Nephron (organoid): Measurements from ENCODE around the gene USB1.

Experiments used
- H3K27ac Mint-ChIP-seq, 3 experiments: 2 replicates each; pipeline ENCODE4 v1.8.0; 2020; ENCODE audit warnings: mixed read lengths in 3 of 3, mild to moderate bottlenecking in 2 of 3, moderate library complexity in 1 of 3
- H3K27me3 Mint-ChIP-seq: 2 replicates; pipeline ENCODE4 v1.8.0; 2021; ENCODE audit warnings: low read depth, mild to moderate bottlenecking, moderate library complexity, mixed read lengths
- H3K36me3 Mint-ChIP-seq: 2 replicates; pipeline ENCODE4 v1.8.0; 2020; ENCODE audit warnings: low read depth, mixed read lengths
- H3K4me1 Mint-ChIP-seq: 2 replicates; pipeline ENCODE4 v1.8.0; 2020; ENCODE audit warnings: mixed read lengths
- H3K4me3 Mint-ChIP-seq, 3 experiments: 2 replicates each; pipeline ENCODE4 v1.8.0; 2020; ENCODE audit warnings: mild to moderate bottlenecking in 3 of 3, mixed read lengths in 3 of 3, moderate library complexity in 2 of 3
- H3K9me3 Mint-ChIP-seq: 2 replicates; pipeline ENCODE4 v1.8.0; 2020; ENCODE audit warnings: mixed read lengths
- TF ChIP-seq, protein P1 (sequence below), 3 experiments: fragments of 200-600 bp; sonication (generic); IDR thresholded peaks; one replicate each; pipeline ENCODE4 v1.5.0; 2021; ENCODE audit warnings: antibody characterized with exemption in 3 of 3; ENCODE audit not compliant: unreplicated experiment in 3 of 3

Gene USB1

DNA sequence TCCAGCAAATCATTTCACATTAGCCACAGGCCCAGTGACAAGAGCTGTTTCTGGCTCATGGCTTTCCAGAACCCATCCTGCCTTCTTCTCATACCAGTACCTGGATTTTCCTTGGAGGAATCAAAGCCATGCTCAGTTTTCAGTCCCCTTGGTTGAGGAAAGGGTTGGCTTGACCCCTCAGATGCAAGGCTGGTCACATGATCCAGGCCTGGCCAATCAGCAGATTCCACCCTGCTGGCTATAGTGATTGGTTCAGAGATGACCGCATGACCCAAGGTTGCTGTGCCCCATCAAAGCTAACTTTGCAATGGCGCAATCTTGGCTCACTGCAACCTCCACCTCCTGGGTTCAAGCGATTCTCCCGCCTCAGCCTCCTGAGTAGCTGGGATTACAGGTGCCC lies 69.4 kb downstream of the USB1 start:
- H3K4me3 Mint-ChIP-seq = no peak overlapping the region
- no peak overlapping the region for H3K27ac Mint-ChIP-seq
- no peaks in the 10 kb centered on the region for H3K36me3 Mint-ChIP-seq
- H3K9me3 Mint-ChIP-seq = peaks cover 14% of the 10 kb centered on the region
- no peaks in the 10 kb centered on the region for H3K4me1 Mint-ChIP-seq
- H3K27me3 Mint-ChIP-seq = no peaks in the 10 kb centered on the region
- TF ChIP-seq, protein P1, sequence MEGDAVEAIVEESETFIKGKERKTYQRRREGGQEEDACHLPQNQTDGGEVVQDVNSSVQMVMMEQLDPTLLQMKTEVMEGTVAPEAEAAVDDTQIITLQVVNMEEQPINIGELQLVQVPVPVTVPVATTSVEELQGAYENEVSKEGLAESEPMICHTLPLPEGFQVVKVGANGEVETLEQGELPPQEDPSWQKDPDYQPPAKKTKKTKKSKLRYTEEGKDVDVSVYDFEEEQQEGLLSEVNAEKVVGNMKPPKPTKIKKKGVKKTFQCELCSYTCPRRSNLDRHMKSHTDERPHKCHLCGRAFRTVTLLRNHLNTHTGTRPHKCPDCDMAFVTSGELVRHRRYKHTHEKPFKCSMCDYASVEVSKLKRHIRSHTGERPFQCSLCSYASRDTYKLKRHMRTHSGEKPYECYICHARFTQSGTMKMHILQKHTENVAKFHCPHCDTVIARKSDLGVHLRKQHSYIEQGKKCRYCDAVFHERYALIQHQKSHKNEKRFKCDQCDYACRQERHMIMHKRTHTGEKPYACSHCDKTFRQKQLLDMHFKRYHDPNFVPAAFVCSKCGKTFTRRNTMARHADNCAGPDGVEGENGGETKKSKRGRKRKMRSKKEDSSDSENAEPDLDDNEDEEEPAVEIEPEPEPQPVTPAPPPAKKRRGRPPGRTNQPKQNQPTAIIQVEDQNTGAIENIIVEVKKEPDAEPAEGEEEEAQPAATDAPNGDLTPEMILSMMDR (IDR thresholded peaks at IDR 0.05; ENCODE audit: unreplicated experiment in 3 of 3) = no peak
